ENCODE results near the gene OR5K3.

The OR5K3 gene

GRCh38 chr3:98406034-98406433 is 15.6 kb downstream of the OR5K3 start:
- H3K4me3 ChIP-seq (replicated peaks; ENCODE audit: low read depth, low read length) = no peak overlapping the region
- no peak for TF ChIP-seq CTCF (IDR thresholded peaks at IDR 0.05; ENCODE audit: low read length, missing control alignments)
- no peak for DNase-seq (ENCODE audit: low read depth)

- TF ChIP-seq CTCF (IDR thresholded peaks at IDR 0.05; ENCODE audit: low read length, missing control alignments) = no peak
- no peak for DNase-seq (ENCODE audit: low read depth)
Observed at GRCh38 chr3:98432575-98432974, 42.1 kb downstream of the OR5K3 start.

GRCh38 chr3:98433764-98434163 is 43.3 kb downstream of the OR5K3 start:
- no peak for DNase-seq (ENCODE audit: low read depth)
- no peak for TF ChIP-seq CTCF (IDR thresholded peaks at IDR 0.05; ENCODE audit: low read length, missing control alignments)
- no peak overlapping the region for H3K4me3 ChIP-seq (replicated peaks; ENCODE audit: low read depth, low read length)

More at GRCh38 chr3:98432575-98432974, 42.1 kb downstream of the OR5K3 start:
- H3K4me3 ChIP-seq (replicated peaks; ENCODE audit: low read depth, low read length) = no peak overlapping the region

GRCh38 chr3:98434412-98434811 is 43.9 kb downstream of the OR5K3 start:
- TF ChIP-seq CTCF (IDR thresholded peaks at IDR 0.05; ENCODE audit: low read length, missing control alignments) = no peak
- no peak for DNase-seq (ENCODE audit: low read depth)
- H3K4me3 ChIP-seq (replicated peaks; ENCODE audit: low read depth, low read length) = no peak overlapping the region

GRCh38 chr3:98440283-98440682 is 49.8 kb downstream of the OR5K3 start:
- no peak for DNase-seq (ENCODE audit: low read depth)
- no peak overlapping the region for H3K4me3 ChIP-seq (replicated peaks; ENCODE audit: low read depth, low read length)
- no peak for TF ChIP-seq CTCF (IDR thresholded peaks at IDR 0.05; ENCODE audit: low read length, missing control alignments)
